ENCODE data around the gene DOCK10. TPM values are rescaled to one million over a fixed set of nuclear protein-coding genes. Genes with fewer than 3 reads are reported as not detected.

The DOCK10 gene
- total RNA-seq, 2 donors from 2014 or later, result 2.0 to 3.4 TPM

GRCh38 chr2:224984637-224985036, 57.6 kb downstream of the DOCK10 start:
- Histone ChIP-seq H3K4me3 (no peak overlapping the region), H3K9me3 (no peaks in the 10 kb centered on the region), H3K4me1 (no peaks in the 10 kb centered on the region), H3K36me3 (replicated peaks in 1 of 2; ENCODE audit: insufficient read depth in 1 of 2, low read depth in 2 of 2) (no peaks in the 10 kb centered on the region), H3K27ac (no peak overlapping the region), H3K27me3 (no peaks in the 10 kb centered on the region)
- TF ChIP-seq CTCF (IDR thresholded peaks at IDR 0.05), result no peak
- TF ChIP-seq POLR2A (IDR thresholded peaks at IDR 0.05), result no peak
- intact Hi-C loops (cut with DNase I), result no loop called here
- 54 to 73% methylated on average over 5 of the region's 5 CpGs for WGBS, 2 donors
- DNase-seq (no peak), ATAC-seq (no peak)

- TF ChIP-seq CTCF (IDR thresholded peaks at IDR 0.05) (no peak), POLR2A (IDR thresholded peaks at IDR 0.05) (no peak)
- intact Hi-C loops (cut with DNase I), result no loop called here
- no peak for DNase-seq
- Histone ChIP-seq H3K4me3 (no peak overlapping the region), H3K36me3 (replicated peaks in 1 of 2; ENCODE audit: insufficient read depth in 1 of 2, low read depth in 2 of 2) (no peaks in the 10 kb centered on the region), H3K9me3 (no peaks in the 10 kb centered on the region), H3K27ac (peak overlapping the region in 2 of 4 donors; percentile 6 to 26), H3K4me1 (no peaks in the 10 kb centered on the region), H3K27me3 (no peaks in the 10 kb centered on the region)
- WGBS, 2 donors, result 30 to 39% methylated on average over 11 of the region's 11 CpGs
- ATAC-seq, result no peak
Observed at GRCh38 chr2:224983712-224984554, 58.3 kb downstream of the DOCK10 start.

GRCh38 chr2:224982910-224983711, 59.2 kb downstream of the DOCK10 start:
- H3K27ac ChIP-seq, result peak overlapping the region in 1 of 4 donors; percentile 26
- peak in 1 of 4 donors; percentile 14 for DNase-seq

GRCh38 chr2:224982226-224982625, 60.0 kb downstream of the DOCK10 start:
- no peaks in the 10 kb centered on the region for H3K9me3 ChIP-seq
- TF ChIP-seq CTCF (IDR thresholded peaks at IDR 0.05), result no peak
- TF ChIP-seq POLR2A (IDR thresholded peaks at IDR 0.05), result no peak
- H3K4me3 ChIP-seq, result no peak overlapping the region
- no peaks in the 10 kb centered on the region for H3K27me3 ChIP-seq
- intact Hi-C loops (cut with DNase I), result no loop called here
- ATAC-seq (no peak), DNase-seq (peak in 2 of 4 donors; percentile 12 to 13)
- H3K27ac ChIP-seq, result no peak overlapping the region
- H3K36me3 ChIP-seq (replicated peaks in 1 of 2; ENCODE audit: insufficient read depth in 1 of 2, low read depth in 2 of 2), result no peaks in the 10 kb centered on the region
- WGBS, 2 donors, result 62 to 72% methylated on average over 10 of the region's 10 CpGs
- no peaks in the 10 kb centered on the region for H3K4me1 ChIP-seq

More at GRCh38 chr2:224982910-224983711, 59.2 kb downstream of the DOCK10 start:
- ATAC-seq, result no peak
- WGBS, 2 donors, result 35 to 38% methylated on average over 14 of the region's 14 CpGs
- Histone ChIP-seq H3K4me3 (no peak overlapping the region), H3K27me3 (no peaks in the 10 kb centered on the region), H3K9me3 (no peaks in the 10 kb centered on the region), H3K36me3 (replicated peaks in 1 of 2; ENCODE audit: insufficient read depth in 1 of 2, low read depth in 2 of 2) (no peaks in the 10 kb centered on the region), H3K4me1 (no peaks in the 10 kb centered on the region)
- no peak for TF ChIP-seq CTCF (IDR thresholded peaks at IDR 0.05)
- TF ChIP-seq POLR2A (IDR thresholded peaks at IDR 0.05), result no peak
- intact Hi-C loops (cut with DNase I), result no loop called here
